Effector memory CD8-positive, alpha-beta T cell (primary cell): ENCODE measurements around the gene NXNL1.
"Not testable (repeated sequence)": the region's sequence is repeated elsewhere in the genome, so short reads cannot be mapped to it uniquely, and the experiment has no call there.

ENCODE experiments used
- ATAC-seq: fragments of 150-1000 bp; cut with Tn5 transposase; replicated peaks from 2 replicates; pipeline ENCODE4 v1.10.0; 2021; ENCODE audit warnings: mild to moderate bottlenecking, moderate library complexity
- DNase-seq, 3 experiments: peaks; one replicate each; pipeline ENCODE4 v3.0.0; 2021
- H3K27ac Mint-ChIP-seq, 2 donors: one replicate each; pipeline ENCODE4 v1.8.0; 2022; ENCODE audit warnings: mild to moderate bottlenecking in 2 of 2, mixed read lengths in 2 of 2, moderate library complexity in 2 of 2
- H3K27me3 Mint-ChIP-seq, 2 donors: one replicate each; pipeline ENCODE4 v1.8.0; 2022; ENCODE audit warnings: mixed read lengths in 2 of 2
- H3K36me3 Mint-ChIP-seq: one replicate; pipeline ENCODE4 v1.8.0; 2022; ENCODE audit warnings: mild to moderate bottlenecking, moderate library complexity, mixed read lengths; ENCODE audit not compliant: insufficient read depth
- H3K4me1 Mint-ChIP-seq, 2 donors: one replicate each; pipeline ENCODE4 v1.8.0; 2022; ENCODE audit warnings: low read depth in 2 of 2, mixed read lengths in 2 of 2
- H3K4me3 Mint-ChIP-seq, 2 donors: one replicate each; pipeline ENCODE4 v1.8.0; 2022; ENCODE audit warnings: mild to moderate bottlenecking in 2 of 2, mixed read lengths in 2 of 2, moderate library complexity in 2 of 2
- H3K9me3 Mint-ChIP-seq, 2 donors: one replicate each; pipeline ENCODE4 v1.8.0; 2022; ENCODE audit warnings: mixed read lengths in 2 of 2

Gene NXNL1

GRCh38 chr19:17479325-17479791 lies 18.6 kb upstream of the NXNL1 start:
- Mint-ChIP-seq H3K27me3 (no peaks in the 10 kb centered on the region), H3K4me3 (no peak overlapping the region)

DNA sequence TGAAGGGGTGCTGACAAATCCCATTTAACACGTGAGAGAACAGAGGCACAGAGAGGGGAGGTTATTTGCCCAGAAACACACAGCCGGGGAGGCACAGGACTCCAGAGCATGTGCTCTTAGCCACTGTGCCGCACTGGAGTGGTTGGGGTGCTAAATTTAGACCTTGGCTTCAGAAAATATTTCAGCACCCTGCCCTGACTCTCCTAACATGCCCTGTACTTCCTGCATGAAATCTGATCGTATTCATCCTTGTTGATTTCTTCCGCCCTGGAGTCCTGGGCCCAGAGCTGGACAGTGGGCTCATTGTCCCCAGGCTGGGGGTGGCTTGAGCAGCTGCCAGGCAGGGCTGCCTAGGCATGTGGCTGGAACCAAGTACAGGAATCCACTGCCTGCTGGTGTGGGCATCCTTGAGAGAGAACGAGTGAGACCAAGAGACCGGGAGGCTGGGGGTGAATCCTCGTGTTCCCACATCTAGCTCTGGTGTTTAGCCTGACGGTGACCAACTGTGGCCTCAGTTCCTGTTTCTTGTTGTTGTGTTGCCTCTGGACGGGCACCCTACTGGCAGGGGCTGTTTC lies 14.9 kb upstream of the NXNL1 start:
- no peak for DNase-seq

More at GRCh38 chr19:17479325-17479791, 18.6 kb upstream of the NXNL1 start:
- peaks cover 2 to 5% of the 10 kb centered on the region in 2 donors for H3K4me1 Mint-ChIP-seq
- ATAC-seq: no peak
- H3K9me3 Mint-ChIP-seq: no peaks in the 10 kb centered on the region
- H3K36me3 Mint-ChIP-seq: peaks cover 3% of the 10 kb centered on the region
- H3K27ac Mint-ChIP-seq: no peak overlapping the region
- no peak for DNase-seq

DNA sequence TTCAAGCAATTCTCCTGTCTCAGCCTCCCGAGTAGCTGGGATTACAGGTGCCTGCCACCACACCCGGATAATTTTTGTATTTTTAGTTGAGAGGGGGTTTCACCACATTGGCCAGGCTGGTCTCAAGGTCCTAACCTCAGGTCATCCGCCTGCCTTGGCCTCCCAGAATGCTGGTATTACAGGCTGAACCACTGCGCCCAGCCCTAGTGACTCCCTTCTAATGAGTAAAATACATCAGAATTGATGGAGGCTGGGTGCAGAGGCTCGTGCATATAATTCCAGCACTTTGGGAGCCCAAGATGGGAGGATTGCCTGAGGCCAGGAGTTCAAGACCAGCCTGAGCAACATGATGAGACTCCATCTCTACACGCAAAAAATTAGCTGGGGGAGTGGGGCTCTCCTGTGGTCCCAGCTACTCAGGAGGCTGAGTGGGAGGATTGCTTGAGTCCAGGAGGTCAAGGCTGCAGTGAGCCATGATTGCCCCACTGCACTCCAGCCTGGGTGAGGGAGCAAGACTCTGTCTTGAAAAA lies 14.3 kb upstream of the NXNL1 start:
- not testable (repeated sequence) for ATAC-seq, H3K36me3 Mint-ChIP-seq, H3K27ac Mint-ChIP-seq, H3K9me3 Mint-ChIP-seq, DNase-seq, H3K27me3 Mint-ChIP-seq, H3K4me3 Mint-ChIP-seq
- peaks cover 9 to 15% of the 10 kb centered on the region in 2 donors for H3K4me1 Mint-ChIP-seq

More for the DNA sequence above, 14.9 kb upstream of the NXNL1 start:
- Mint-ChIP-seq H3K4me1 (peaks cover 7 to 13% of the 10 kb centered on the region in 2 donors), H3K36me3 (peaks cover 6% of the 10 kb centered on the region), H3K27ac (peak overlapping the region in 1 of 2 donors; percentile 28), H3K27me3 (no peaks in the 10 kb centered on the region), H3K4me3 (no peak overlapping the region), H3K9me3 (no peaks in the 10 kb centered on the region)
- no peak for ATAC-seq

DNA sequence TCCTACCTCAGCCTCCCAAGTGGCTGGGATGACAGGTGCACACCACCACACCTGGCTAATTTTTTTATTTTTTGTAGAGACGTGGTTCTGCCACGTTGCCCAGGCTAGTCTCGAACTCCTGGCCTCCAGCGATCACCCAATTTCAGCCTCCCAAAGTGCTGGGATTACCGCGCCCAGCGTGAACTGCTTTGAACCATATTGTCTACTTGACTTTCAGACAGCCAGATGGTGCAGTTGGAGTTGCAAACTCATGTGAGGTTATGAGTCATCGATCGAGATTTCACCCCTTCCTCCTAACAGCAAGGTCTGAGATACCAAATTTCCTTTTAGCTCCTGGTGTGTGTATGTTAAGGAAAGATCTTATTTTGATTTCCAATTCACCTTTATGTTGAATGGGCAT lies 12.3 kb upstream of the NXNL1 start:
- H3K9me3 Mint-ChIP-seq: no peaks in the 10 kb centered on the region
- peak overlapping the region in 1 of 2 donors; percentile 70 for H3K27ac Mint-ChIP-seq
- H3K36me3 Mint-ChIP-seq: peaks cover 9% of the 10 kb centered on the region
- DNase-seq: no peak
- no peak overlapping the region for H3K4me3 Mint-ChIP-seq
- H3K27me3 Mint-ChIP-seq: no peaks in the 10 kb centered on the region
- peaks cover 17 to 29% of the 10 kb centered on the region in 2 donors for H3K4me1 Mint-ChIP-seq
- no peak for ATAC-seq

GRCh38 chr19:17471410-17472125 lies 10.8 kb upstream of the NXNL1 start:
- Mint-ChIP-seq H3K9me3 (no peaks in the 10 kb centered on the region), H3K4me1 (peaks cover 17 to 29% of the 10 kb centered on the region in 2 donors), H3K27me3 (no peaks in the 10 kb centered on the region), H3K27ac (peak overlapping the region in 1 of 2 donors; percentile 77), H3K4me3 (peak overlapping the region; percentile 87 to 88), H3K36me3 (peaks cover 13% of the 10 kb centered on the region)
- ATAC-seq (no peak), DNase-seq (no peak)

GRCh38 chr19:17470068-17470841 lies 9.5 kb upstream of the NXNL1 start, which contains the start of gene SLC27A1:
Gene SLC27A1, plus strand, starts transcription at chr19:17470524. Its CDS starts 17 bp downstream, at chr19:17470541.
- ATAC-seq: peak; percentile 70
- Mint-ChIP-seq H3K27ac (peak within 1 kb of the TSS; percentile 58 to 77), H3K27me3 (no peaks in the 10 kb centered on the region), H3K36me3 (peaks cover 13% of the 10 kb centered on the region), H3K4me3 (peak within 1 kb of the TSS; percentile 87 to 88), H3K9me3 (no peaks in the 10 kb centered on the region), H3K4me1 (peaks cover 17 to 33% of the 10 kb centered on the region in 2 donors)
- DNase-seq: peak; percentile 83 to 89 (median 88)

- Mint-ChIP-seq H3K4me3 (peak overlapping the region; percentile 87 to 88), H3K4me1 (peaks cover 17 to 33% of the 10 kb centered on the region in 2 donors), H3K27me3 (no peaks in the 10 kb centered on the region), H3K9me3 (no peaks in the 10 kb centered on the region), H3K27ac (peak overlapping the region; percentile 58 to 77), H3K36me3 (peaks cover 13% of the 10 kb centered on the region)
- DNase-seq: peak; percentile 79 to 86 (median 81)
- ATAC-seq: peak; percentile 77
These were observed 8.8 kb upstream of the NXNL1 start for GRCh38 chr19:17469481-17470067.

GRCh38 chr19:17469092-17469480 lies 8.4 kb upstream of the NXNL1 start:
- ATAC-seq (no peak), DNase-seq (no peak)
- Mint-ChIP-seq H3K4me3 (peak overlapping the region; percentile 87 to 88), H3K36me3 (peaks cover 13% of the 10 kb centered on the region), H3K9me3 (no peaks in the 10 kb centered on the region), H3K27ac (peak overlapping the region; percentile 58 to 77), H3K4me1 (peaks cover 17 to 33% of the 10 kb centered on the region in 2 donors), H3K27me3 (no peaks in the 10 kb centered on the region)

GRCh38 chr19:17468302-17469091 lies 7.8 kb upstream of the NXNL1 start:
- Mint-ChIP-seq H3K4me3 (peak overlapping the region; percentile 87 to 88), H3K27me3 (no peaks in the 10 kb centered on the region), H3K9me3 (no peaks in the 10 kb centered on the region), H3K27ac (peak overlapping the region; percentile 58 to 77), H3K4me1 (peaks cover 17 to 33% of the 10 kb centered on the region in 2 donors), H3K36me3 (peaks cover 13% of the 10 kb centered on the region)
- no peak for DNase-seq
- no peak for ATAC-seq

- Mint-ChIP-seq H3K9me3 (no peaks in the 10 kb centered on the region), H3K27ac (no peak overlapping the region), H3K27me3 (no peaks in the 10 kb centered on the region), H3K4me1 (peaks cover 17 to 29% of the 10 kb centered on the region in 2 donors), H3K4me3 (peak overlapping the region; percentile 17 to 88), H3K36me3 (peaks cover 13% of the 10 kb centered on the region)
- DNase-seq (no peak), ATAC-seq (no peak)
These were observed 7.0 kb upstream of the NXNL1 start for GRCh38 chr19:17467471-17468301.

DNA sequence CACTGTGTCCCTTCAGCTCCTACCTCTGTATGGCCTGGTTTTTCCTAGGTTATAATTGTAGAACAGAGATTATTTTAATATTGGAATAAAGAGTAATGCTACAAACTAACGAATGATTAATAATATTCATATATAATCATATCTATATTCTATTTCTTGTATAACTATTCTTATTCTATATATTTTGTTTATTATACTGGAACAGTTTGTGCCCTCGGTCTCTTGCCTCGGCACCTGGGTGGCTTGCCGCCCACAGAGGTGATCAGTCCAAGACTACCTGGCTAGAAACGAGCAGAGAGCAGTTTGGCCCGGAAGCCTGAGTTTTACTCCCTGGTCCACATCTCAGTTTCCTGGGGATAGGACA lies 5.7 kb upstream of the NXNL1 start:
- Mint-ChIP-seq H3K4me3 (no peak overlapping the region), H3K36me3 (peaks cover 13% of the 10 kb centered on the region), H3K27ac (no peak overlapping the region), H3K27me3 (peaks cover 0 to 4% of the 10 kb centered on the region in 2 donors), H3K9me3 (no peaks in the 10 kb centered on the region), H3K4me1 (peaks cover 17 to 26% of the 10 kb centered on the region in 2 donors)
- DNase-seq (no peak), ATAC-seq (no peak)

GRCh38 chr19:17458970-17459369 lies 1.8 kb downstream of the NXNL1 start:
- peaks cover 35 to 78% of the 10 kb centered on the region in 2 donors for H3K27me3 Mint-ChIP-seq

More at GRCh38 chr19:17458970-17459369, 1.8 kb downstream of the NXNL1 start:
- DNase-seq (no peak), ATAC-seq (no peak)
- Mint-ChIP-seq H3K4me3 (no peak overlapping the region), H3K27ac (no peak overlapping the region), H3K9me3 (no peaks in the 10 kb centered on the region), H3K4me1 (no peaks in the 10 kb centered on the region), H3K36me3 (peaks cover 3% of the 10 kb centered on the region)
